HepG2 (cell line): ENCODE measurements around the gene SLC22A23. TPM values are rescaled to one million over a fixed set of nuclear protein-coding genes. Genes with fewer than 3 reads are reported as not detected.

Source experiments
- ATAC-seq: fragments of 200-7000 bp; cut with Tn5 transposase; 3 replicates; pipeline ENCODE4 v1.9.1; 2020; ENCODE audit warnings: mild to moderate bottlenecking, moderate library complexity
- BruUV-seq: library from RNA; stranded (reverse); fragments of 400-500 nt; replicated peaks from 2 replicates; lab custom pipeline; 2021; lab: Mats Ljungman, UMichigan
- CTCF ChIA-PET: fragments of 300-600 bp; formaldehyde crosslinking; extraction: SDS; loops from one replicate; lab custom pipeline; 2021; ENCODE audit warnings: low total read pairs, inconsistent platforms, low intra/inter-chr PET ratio; lab: Yijun Ruan, JAX
- POLR2A ChIA-PET: fragments of 350-600 bp; sonication (Branson Sonifier 250); formaldehyde crosslinking; loops from one replicate; lab custom pipeline; 2020; ENCODE audit warnings: antibody characterized with exemption, inconsistent platforms; lab: Yijun Ruan, JAX
- DNase-seq: peaks from one replicate; pipeline ENCODE4 v3.0.0-alpha.2; 2015; ENCODE audit warnings: low spot score
- FAIRE-seq: peaks from 3 replicates; lab custom pipeline; 2011; peaks lifted over from hg19 to GRCh38; lab: Jason Lieb, UNC
- H2AFZ ChIP-seq: one replicate; pipeline ENCODE4 v1.6.1; 2011; ENCODE audit warnings: low read length, inconsistent platforms
- H3K27ac ChIP-seq: fragments of 300-600 bp; 3 replicates; pipeline ENCODE4 v1.8.0; 2011; ENCODE audit warnings: mixed run types, mild to moderate bottlenecking, mixed read lengths, low read length, inconsistent platforms; ENCODE audit not compliant: insufficient read depth; ENCODE audit errors: extremely low read length
- H3K27me3 ChIP-seq, 2 experiments: fragments of 200-600 bp in 1 of 2; 2 replicates in 1 of 2; 3 replicates in 1 of 2; pipeline versions ENCODE4 v1.6.0 to v1.8.0; 2011; ENCODE audit warnings: low read length in 2 of 2, mild to moderate bottlenecking in 2 of 2, moderate library complexity in 2 of 2, inconsistent platforms in 1 of 2; ENCODE audit not compliant: insufficient read depth in 2 of 2, control insufficient read depth in 1 of 2
- H3K36me3 ChIP-seq, 2 experiments: fragments of 200-600 bp in 1 of 2; replicated peaks in 1 of 2; 2 replicates in 1 of 2; 3 replicates in 1 of 2; pipeline versions ENCODE4 v1.5.1 to v1.8.0; 2011; ENCODE audit warnings: low read length in 2 of 2, inconsistent platforms in 1 of 2; ENCODE audit not compliant: insufficient read depth in 2 of 2, control insufficient read depth in 1 of 2
- H3K4me1 ChIP-seq: 2 replicates; pipeline ENCODE4 v1.5.1; 2012; ENCODE audit warnings: low read length, inconsistent platforms; ENCODE audit not compliant: insufficient read depth
- H3K4me2 ChIP-seq: 2 replicates; pipeline ENCODE4 v1.6.0; 2011; ENCODE audit warnings: low read depth, low read length, inconsistent platforms
- H3K4me3 ChIP-seq, 3 experiments: fragments of 200-600 bp in 1 of 3; sonication (generic), shearing (Covaris generic) in 1 of 3; replicated peaks in 1 of 3; 2 replicates each; pipeline ENCODE4 v1.5.1; 2011 to 2016; ENCODE audit warnings: low read length in 3 of 3, inconsistent platforms in 2 of 3, low read depth in 2 of 3, mild to moderate bottlenecking in 2 of 3, control low read depth in 1 of 3, mixed read lengths in 1 of 3; ENCODE audit not compliant: insufficient read depth in 1 of 3
- H3K79me2 ChIP-seq: one replicate; pipeline ENCODE4 v1.6.1; 2011; ENCODE audit warnings: low read length, inconsistent platforms; ENCODE audit not compliant: insufficient read depth
- H3K9ac ChIP-seq: 2 replicates; pipeline ENCODE4 v1.6.0; 2011; ENCODE audit warnings: mild to moderate bottlenecking, low read depth, low read length, inconsistent platforms; ENCODE audit not compliant: insufficient read depth
- H3K9me3 ChIP-seq: 2 replicates; pipeline ENCODE4 v1.5.1; 2012; ENCODE audit warnings: mild to moderate bottlenecking, low read length
- H4K20me1 ChIP-seq: 2 replicates; pipeline ENCODE4 v1.6.0; 2011; ENCODE audit warnings: inconsistent platforms, mild to moderate bottlenecking, low read length, moderate library complexity; ENCODE audit not compliant: insufficient read depth
- ESRRA ChIP-seq: sonication (generic); formaldehyde crosslinking; IDR thresholded peaks from 2 replicates; pipeline ENCODE4 v1.5.1; 2020; ENCODE audit warnings: mild to moderate bottlenecking, low read depth, missing genetic modification reagents
- HNRNPH1 ChIP-seq: fragments of 200-400 bp; formaldehyde crosslinking; optimal IDR thresholded peaks from 2 replicates; pipeline ENCODE3; 2017; ENCODE audit warnings: mild to moderate bottlenecking, low read depth, low read length
- IRF2 ChIP-seq: IDR thresholded peaks from 2 replicates; pipeline ENCODE4 v1.6.1; 2018; ENCODE audit warnings: missing genetic modification reagents, missing compliant biosample characterization
- JARID2 ChIP-seq: sonication (generic); formaldehyde crosslinking; IDR thresholded peaks from 2 replicates; pipeline ENCODE4 v1.8.1; 2023; ENCODE audit warnings: missing genetic modification reagents, inconsistent platforms; ENCODE audit not compliant: insufficient replicate concordance
- MAF1 ChIP-seq: sonication (generic); formaldehyde crosslinking; IDR thresholded peaks from 2 replicates; pipeline ENCODE4 v1.5.0; 2020; ENCODE audit warnings: missing genetic modification reagents, borderline replicate concordance
- MIER3 ChIP-seq: IDR thresholded peaks from 2 replicates; pipeline ENCODE4 v1.6.1; 2016; ENCODE audit warnings: missing compliant biosample characterization, borderline replicate concordance
- MXI1 ChIP-seq: IDR thresholded peaks from 3 replicates; pipeline ENCODE4 v1.6.1; 2012; ENCODE audit warnings: low read depth, low read length, inconsistent platforms, borderline replicate concordance
- NFE2L2 ChIP-seq: fragments of 150-350 bp; IDR thresholded peaks from 2 replicates; pipeline ENCODE4 v1.6.1; 2014; ENCODE audit warnings: low read length
- NFYC ChIP-seq: IDR thresholded peaks from 2 replicates; pipeline ENCODE4 v1.6.1; 2016; ENCODE audit warnings: missing genetic modification reagents, missing compliant biosample characterization
- PCBP1 ChIP-seq: fragments of 200-400 bp; formaldehyde crosslinking; IDR thresholded peaks from 2 replicates; pipeline ENCODE4 v1.6.1; 2017; ENCODE audit warnings: mild to moderate bottlenecking, low read depth, low read length, borderline replicate concordance
- PRMT3 ChIP-seq: sonication (generic); formaldehyde crosslinking; IDR thresholded peaks from 2 replicates; pipeline ENCODE4 v1.8.1; 2022; ENCODE audit warnings: low read depth, mild to moderate bottlenecking, moderate library complexity, missing genetic modification reagents, borderline replicate concordance
- SETDB1 ChIP-seq: sonication (generic); formaldehyde crosslinking; IDR thresholded peaks from 2 replicates; pipeline ENCODE4 v1.5.1; 2020; ENCODE audit warnings: missing genetic modification reagents, mild to moderate bottlenecking, borderline replicate concordance
- TBL1XR1 ChIP-seq: fragments of 150-350 bp; IDR thresholded peaks from 2 replicates; pipeline ENCODE4 v1.6.1; 2014; ENCODE audit warnings: borderline replicate concordance, low read length; ENCODE audit not compliant: partially characterized antibody
- TCF12 ChIP-seq, 2 experiments: fragments of 450-650 bp in 1 of 2; sonication (generic) in 1 of 2; formaldehyde crosslinking in 1 of 2; IDR thresholded peaks; 2 replicates each; pipeline versions ENCODE4 v1.6.1 to v1.8.0; 2017 to 2022; ENCODE audit warnings: antibody characterized with exemption in 1 of 2, mild to moderate bottlenecking in 1 of 2, missing genetic modification reagents in 1 of 2, moderate library complexity in 1 of 2
- ZFP37 ChIP-seq: sonication (generic); formaldehyde crosslinking; IDR thresholded peaks from 2 replicates; pipeline ENCODE4 v1.4.0; 2020; ENCODE audit warnings: missing genetic modification reagents, borderline replicate concordance
- ZFY ChIP-seq: sonication (generic); formaldehyde crosslinking; IDR thresholded peaks from 2 replicates; pipeline ENCODE4 v1.4.0; 2020; ENCODE audit warnings: missing genetic modification reagents
- ZNF205 ChIP-seq: IDR thresholded peaks from 2 replicates; pipeline ENCODE4 v1.6.1; 2018; ENCODE audit warnings: missing biosample characterization, missing genetic modification reagents
- ZNF501 ChIP-seq: sonication (generic); formaldehyde crosslinking; IDR thresholded peaks from 2 replicates; pipeline ENCODE4 v1.5.1; 2020; ENCODE audit warnings: mild to moderate bottlenecking, moderate library complexity, missing genetic modification reagents
- ZNF547 ChIP-seq: sonication (generic); formaldehyde crosslinking; IDR thresholded peaks from 2 replicates; pipeline ENCODE4 v1.5.1; 2020; ENCODE audit warnings: mild to moderate bottlenecking, missing genetic modification reagents
- ZNF572 ChIP-seq: sonication (generic); formaldehyde crosslinking; IDR thresholded peaks from 2 replicates; pipeline ENCODE4 v1.5.1; 2020; ENCODE audit warnings: mild to moderate bottlenecking, missing genetic modification reagents
- ZNF670 ChIP-seq: sonication (generic); formaldehyde crosslinking; IDR thresholded peaks from 2 replicates; pipeline ENCODE4 v1.8.0; 2022; ENCODE audit warnings: mild to moderate bottlenecking, missing genetic modification reagents, borderline replicate concordance
- WGBS: methylation state at CpG from one replicate; pipeline ENCODE4 v1.1.6; 2017; ENCODE audit warnings: low lambda C conversion rate; 5-methylcytosine and 5-hydroxymethylcytosine counted together
- in situ Hi-C: cut with HindIII; loops from 2 replicates; pipeline ENCODE4 v1.10.0; 2017; ENCODE audit warnings: low pct_unique_long_range_greater_than_20kb; ENCODE audit not compliant: extremely low pct_ligation_motif_present
- intact Hi-C: fragments of 100-400 bp; cut with micrococcal nuclease; formaldehyde crosslinking; loops from one replicate; pipeline ENCODE4 v1.10.0; 2022; ENCODE audit not compliant: unreplicated experiment
- polyA plus RNA-seq, 8 experiments: library from polyadenylated mRNA; depleted of rRNA in 3 of 8; stranded (reverse) in 7 of 8; unstranded in 1 of 8; fragments of >200 nt; fragmentation: Illumina TruSeq in 4 of 8; extraction: Trizol in 4 of 8; gene quantifications; 2 replicates each; pipeline versions ENCODE4 v1.2.1 to v1.2.3, GENCODE V29; 2011 to 2016; ENCODE audit warnings: low read depth in 4 of 8, missing spikeins in 1 of 8, mixed read lengths in 1 of 8; ENCODE audit not compliant: insufficient read depth in 1 of 8
- total RNA-seq, 5 experiments: library from RNA; depleted of rRNA; stranded (reverse); fragments of >200 nt; fragmentation: Illumina TruSeq; extraction: Trizol; gene quantifications; 2 replicates each; pipeline ENCODE4 v1.2.3, GENCODE V29; 2016; ENCODE audit warnings: low read depth in 1 of 5

SLC22A23 gene
- total and polyA plus RNA-seq, 2 of the 13 experiments (the other 11 are each of a cell fraction or from before 2014, with no cell fraction given), result 11.8 to 17.5 TPM

- intact Hi-C loops, result no loop called here
- H3K4me3 ChIP-seq, result no peak overlapping the region
- H3K79me2 ChIP-seq, result peaks cover 82% of the 10 kb centered on the region
- no peak overlapping the region for H3K27ac ChIP-seq
- peaks cover 23 to 76% of the 10 kb centered on the region in 2 experiments; a peak in 4 of 5 replicates for H3K36me3 ChIP-seq
- TF ChIP-seq ZNF670 (no peak), MAF1 (CRISPR knock-in tag) (no peak), ESRRA (CRISPR knock-in tag) (no peak), PCBP1 (no peak), TBL1XR1 (no peak)
- H3K9ac ChIP-seq, result no peak overlapping the region
- no peaks in the 10 kb centered on the region for H3K27me3 ChIP-seq
- ChIA-PET POLR2A (no interaction called here), CTCF (no interaction called here)
- peaks cover 2% of the 10 kb centered on the region; the same call in 1 of the 2 replicates for H3K4me1 ChIP-seq
- no peaks in the 10 kb centered on the region for H3K9me3 ChIP-seq
- DNase-seq, result no peak
- in situ Hi-C loops, result no loop called here
- no peak overlapping the region for H2AFZ ChIP-seq
- BruUV-seq, result no TSS peak
- no peak for ATAC-seq
- 97% methylated on average over 8 of the region's 8 CpGs for WGBS
- no peak overlapping the region for H3K4me2 ChIP-seq
- no peak for FAIRE-seq
- H4K20me1 ChIP-seq, result peaks cover 21% of the 10 kb centered on the region; the same call in 1 of the 2 replicates
Observed at GRCh38 chr6:3431994-3432393, 24.9 kb downstream of the SLC22A23 start.

GRCh38 chr6:3429211-3429610 lies 27.6 kb downstream of the SLC22A23 start:
- H3K4me3 ChIP-seq, result no peak overlapping the region
- no peak overlapping the region for H3K27ac ChIP-seq
- peaks cover 79% of the 10 kb centered on the region for H3K79me2 ChIP-seq
- no peak overlapping the region for H3K9ac ChIP-seq
- no peak overlapping the region for H2AFZ ChIP-seq
- peaks cover 19 to 52% of the 10 kb centered on the region in 2 experiments for H3K36me3 ChIP-seq
- 0 out of 2 replicates have a peak, but pooled peaks cover 13% of the 10 kb centered on the region for H4K20me1 ChIP-seq
- peaks cover 6% of the 10 kb centered on the region; the same call in 1 of the 2 replicates for H3K4me1 ChIP-seq
- no TSS peak for BruUV-seq
- DNase-seq (no peak), ATAC-seq (no peak), FAIRE-seq (no peak)
- H3K4me2 ChIP-seq, result no peak overlapping the region
- no peaks in the 10 kb centered on the region for H3K27me3 ChIP-seq
- WGBS, result 98% methylated on average over 3 of the region's 3 CpGs
- ChIA-PET CTCF (no interaction called here), POLR2A (no interaction called here)
- in situ Hi-C loops (no loop called here), intact Hi-C loops (no loop called here)
- no peaks in the 10 kb centered on the region for H3K9me3 ChIP-seq
- TF ChIP-seq JARID2 (CRISPR knock-in tag) (no peak), ZNF547 (CRISPR knock-in tag) (no peak), MIER3 (no peak), HNRNPH1 (no peak), TCF12 (IDR thresholded peaks at IDR 0.05) (no peak), TCF12 (CRISPR knock-in tag; IDR thresholded peaks at IDR 0.05) (no peak), ZNF205 (no peak), MXI1 (no peak), NFYC (no peak), ZFP37 (CRISPR knock-in tag) (no peak), ZFY (CRISPR knock-in tag) (no peak), IRF2 (CRISPR knock-in tag) (no peak), PRMT3 (CRISPR knock-in tag) (no peak), ZNF501 (CRISPR knock-in tag) (no peak), ZNF572 (CRISPR knock-in tag) (no peak), SETDB1 (CRISPR knock-in tag) (no peak), NFE2L2 (no peak)
